Measurements from ENCODE around the gene VDAC2. TPM values are rescaled to one million over a fixed set of nuclear protein-coding genes. Genes with fewer than 3 reads are reported as not detected.

VDAC2 gene
- total RNA-seq, 2 experiments from 2014 or later, result 123 to 125 TPM

- POLR2A ChIA-PET, result no interaction called here
- H3K9me3 Mint-ChIP-seq, result peaks cover 8% of the 10 kb centered on the region
- no peak for DNase-seq
- H3K4me3 Mint-ChIP-seq, result no peak overlapping the region
- H3K27me3 Mint-ChIP-seq, result peaks cover 2% of the 10 kb centered on the region
- no peaks in the 10 kb centered on the region for H3K36me3 Mint-ChIP-seq
- H3K4me1 Mint-ChIP-seq, result no peaks in the 10 kb centered on the region
- H3K27ac Mint-ChIP-seq, result no peak overlapping the region
- no peak for ATAC-seq (ENCODE audit: low read depth)
Measured at GRCh38 chr10:75260990-75261389, 50.4 kb downstream of the VDAC2 start.

- Mint-ChIP-seq H3K27me3 (peaks cover 3% of the 10 kb centered on the region), H3K27ac (no peak overlapping the region), H3K9me3 (peaks cover 8% of the 10 kb centered on the region), H3K36me3 (no peaks in the 10 kb centered on the region), H3K4me1 (no peaks in the 10 kb centered on the region), H3K4me3 (no peak overlapping the region)
- DNase-seq, result no peak
- ATAC-seq (ENCODE audit: low read depth), result no peak
- POLR2A ChIA-PET, result no interaction called here
Measured at GRCh38 chr10:75261813-75262705, 51.5 kb downstream of the VDAC2 start.

GRCh38 chr10:75263806-75264205 lies 53.2 kb downstream of the VDAC2 start:
- Mint-ChIP-seq H3K4me1 (no peaks in the 10 kb centered on the region), H3K9me3 (peaks cover 8% of the 10 kb centered on the region), H3K27ac (no peak overlapping the region), H3K36me3 (no peaks in the 10 kb centered on the region), H3K4me3 (no peak overlapping the region), H3K27me3 (peaks cover 2% of the 10 kb centered on the region)
- POLR2A ChIA-PET, result no interaction called here
- ATAC-seq (ENCODE audit: low read depth) (no peak), DNase-seq (no peak)

- no peak overlapping the region for H3K4me3 Mint-ChIP-seq
- H3K9me3 Mint-ChIP-seq, result peaks cover 2% of the 10 kb centered on the region
- no peaks in the 10 kb centered on the region for H3K36me3 Mint-ChIP-seq
- POLR2A ChIA-PET, result no interaction called here
- peaks cover 2% of the 10 kb centered on the region for H3K27me3 Mint-ChIP-seq
- DNase-seq, result no peak
- no peaks in the 10 kb centered on the region for H3K4me1 Mint-ChIP-seq
- H3K27ac Mint-ChIP-seq, result no peak overlapping the region
- no peak for ATAC-seq (ENCODE audit: low read depth)
Measured at GRCh38 chr10:75265856-75266255, 55.3 kb downstream of the VDAC2 start.

GRCh38 chr10:75266945-75267344 lies 56.3 kb downstream of the VDAC2 start:
- H3K27ac Mint-ChIP-seq, result no peak overlapping the region
- H3K9me3 Mint-ChIP-seq, result no peaks in the 10 kb centered on the region
- H3K4me1 Mint-ChIP-seq, result no peaks in the 10 kb centered on the region
- ATAC-seq (ENCODE audit: low read depth) (no peak), DNase-seq (no peak)
- peaks cover 2% of the 10 kb centered on the region for H3K27me3 Mint-ChIP-seq
- POLR2A ChIA-PET, result no interaction called here
- H3K4me3 Mint-ChIP-seq, result no peak overlapping the region
- no peaks in the 10 kb centered on the region for H3K36me3 Mint-ChIP-seq

- H3K27me3 Mint-ChIP-seq, result peaks cover 2% of the 10 kb centered on the region
- no peaks in the 10 kb centered on the region for H3K36me3 Mint-ChIP-seq
- POLR2A ChIA-PET, result no interaction called here
- ATAC-seq (ENCODE audit: low read depth), result no peak
- no peaks in the 10 kb centered on the region for H3K4me1 Mint-ChIP-seq
- DNase-seq, result no peak
- H3K27ac Mint-ChIP-seq, result no peak overlapping the region
- no peaks in the 10 kb centered on the region for H3K9me3 Mint-ChIP-seq
- no peak overlapping the region for H3K4me3 Mint-ChIP-seq
Measured at GRCh38 chr10:75269605-75270004, 59.0 kb downstream of the VDAC2 start.

DNA sequence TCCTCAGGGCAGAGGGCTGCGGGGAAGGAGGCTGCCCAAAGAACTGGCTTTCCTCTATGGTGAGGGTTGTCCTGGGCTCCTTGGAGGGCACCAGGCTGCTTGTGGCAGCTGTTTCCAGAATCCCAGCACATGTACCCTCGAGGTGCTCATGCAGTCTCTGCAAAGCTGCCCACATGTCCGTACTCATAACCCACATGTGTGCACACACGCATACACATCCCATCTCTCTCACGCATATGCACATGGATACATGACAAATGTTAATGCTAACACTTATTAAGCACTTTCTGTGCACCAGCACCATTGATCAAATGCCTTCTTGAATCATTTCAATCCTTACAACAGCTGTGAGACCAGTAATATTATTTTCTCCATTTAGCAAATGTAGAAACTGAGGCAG lies 61.5 kb downstream of the VDAC2 start:
- no peaks in the 10 kb centered on the region for H3K9me3 Mint-ChIP-seq
- POLR2A ChIA-PET, result no interaction called here
- ATAC-seq (ENCODE audit: low read depth), result no peak
- DNase-seq, result no peak
- H3K4me1 Mint-ChIP-seq, result no peaks in the 10 kb centered on the region
- H3K36me3 Mint-ChIP-seq, result no peaks in the 10 kb centered on the region
- H3K4me3 Mint-ChIP-seq, result no peak overlapping the region
- H3K27me3 Mint-ChIP-seq, result peaks cover 8% of the 10 kb centered on the region
- no peak overlapping the region for H3K27ac Mint-ChIP-seq

- ATAC-seq (ENCODE audit: low read depth) (no peak), DNase-seq (no peak)
- no peaks in the 10 kb centered on the region for H3K4me1 Mint-ChIP-seq
- no peak overlapping the region for H3K27ac Mint-ChIP-seq
- no peaks in the 10 kb centered on the region for H3K9me3 Mint-ChIP-seq
- peaks cover 8% of the 10 kb centered on the region for H3K27me3 Mint-ChIP-seq
- no peak overlapping the region for H3K4me3 Mint-ChIP-seq
- no peaks in the 10 kb centered on the region for H3K36me3 Mint-ChIP-seq
- POLR2A ChIA-PET, result no interaction called here
Measured at GRCh38 chr10:75272896-75273295, 62.3 kb downstream of the VDAC2 start.

- ATAC-seq (ENCODE audit: low read depth) (no peak), DNase-seq (no peak)
- no peak overlapping the region for H3K27ac Mint-ChIP-seq
- H3K9me3 Mint-ChIP-seq, result no peaks in the 10 kb centered on the region
- H3K4me1 Mint-ChIP-seq, result no peaks in the 10 kb centered on the region
- no peak overlapping the region for H3K4me3 Mint-ChIP-seq
- POLR2A ChIA-PET, result no interaction called here
- H3K27me3 Mint-ChIP-seq, result peaks cover 18% of the 10 kb centered on the region
- H3K36me3 Mint-ChIP-seq, result no peaks in the 10 kb centered on the region
Measured at GRCh38 chr10:75276069-75276872, 65.7 kb downstream of the VDAC2 start.

DNA sequence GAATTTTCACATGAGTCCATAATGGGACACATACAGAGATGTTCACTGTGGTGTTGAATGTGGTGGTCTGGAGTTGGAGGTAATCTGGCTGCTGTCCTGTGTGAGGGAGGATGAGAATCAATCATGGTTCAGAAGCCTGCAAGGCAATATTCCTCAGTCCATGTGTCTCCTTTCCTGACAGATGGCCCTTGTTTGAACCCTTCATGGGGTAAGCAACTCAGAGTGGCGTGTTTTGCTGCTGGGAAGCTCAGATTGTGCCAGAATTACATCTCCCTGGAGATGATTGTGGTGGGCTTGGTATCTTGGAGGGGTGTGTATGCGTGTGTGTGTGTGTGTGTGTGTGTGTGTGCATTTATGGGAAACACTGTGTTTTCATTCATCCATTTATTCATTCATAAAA lies 69.6 kb downstream of the VDAC2 start:
- ATAC-seq (ENCODE audit: low read depth), result no peak
- peaks cover 28% of the 10 kb centered on the region for H3K27me3 Mint-ChIP-seq
- no peak overlapping the region for H3K4me3 Mint-ChIP-seq
- no peaks in the 10 kb centered on the region for H3K9me3 Mint-ChIP-seq
- H3K4me1 Mint-ChIP-seq, result no peaks in the 10 kb centered on the region
- H3K36me3 Mint-ChIP-seq, result no peaks in the 10 kb centered on the region
- no peak for DNase-seq
- H3K27ac Mint-ChIP-seq, result no peak overlapping the region
- POLR2A ChIA-PET, result no interaction called here

Other genes with a start within 250 kb of the VDAC2 start
- 10 to 100 TPM; 21.0 to 22.7 TPM for gene SAMD8, start 99.1 kb upstream of the VDAC2 start, total RNA-seq
- gene COMTD1, start 25.2 kb downstream of the VDAC2 start, total RNA-seq, result 10 to 100 TPM; 40.8 to 42.3 TPM
- under 1 TPM; 0.23 to 0.42 TPM for gene ZNF503, start 191.0 kb downstream of the VDAC2 start, total RNA-seq
- not detected for gene LRMDA, start 220.8 kb downstream of the VDAC2 start, total RNA-seq